NCI-H345 treated with DMSO at 0.1 percent for 48 hours (cell line): ENCODE measurements around the gene PRKAR1B.

Source experiments
- DNase-seq: peaks from one replicate; lab custom pipeline; 2025; ENCODE audit not compliant: unreplicated experiment; lab: John Stamatoyannopoulos, UW

Gene PRKAR1B

DNA sequence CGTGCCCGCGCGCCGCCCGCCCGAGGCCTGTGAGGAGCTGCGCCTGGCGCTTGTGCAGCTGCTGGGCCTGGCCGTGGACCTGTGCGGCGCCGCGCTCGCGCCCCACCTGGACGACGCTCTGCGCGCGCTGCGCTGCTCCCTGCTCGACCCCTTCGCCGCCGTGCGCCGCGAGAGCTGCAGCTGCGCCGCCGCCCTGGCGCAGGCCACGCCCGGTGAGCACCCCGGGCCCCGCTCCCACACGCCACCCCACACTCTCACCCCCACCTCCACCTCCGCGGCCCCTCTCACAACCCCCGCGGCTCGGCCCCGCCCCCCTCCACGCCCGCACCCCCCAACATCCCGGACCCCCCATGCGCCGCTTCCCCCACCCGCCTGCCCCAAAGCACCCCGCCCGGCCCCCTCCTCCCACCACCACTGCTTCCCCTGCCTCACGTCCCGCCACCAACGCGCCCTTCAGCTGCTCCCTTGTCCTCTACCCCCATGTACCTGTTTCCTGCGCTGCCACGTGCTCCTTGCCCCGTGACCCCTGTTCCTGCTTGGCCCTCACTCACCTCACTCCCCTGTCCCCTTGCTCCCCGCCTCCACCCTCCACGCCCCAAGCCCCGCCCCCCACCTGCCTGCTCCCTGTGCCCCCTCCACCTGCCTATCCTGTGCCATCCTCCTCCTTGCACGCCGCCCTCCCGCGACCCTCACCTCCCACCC, at the start of gene PRKAR1B:
Gene PRKAR1B, minus strand, starts transcription at position 178 of the 702 bp plus-strand sequence. CDS start 15,776 bp downstream, outside the sequence.
- DNase-seq, result no peak

DNA sequence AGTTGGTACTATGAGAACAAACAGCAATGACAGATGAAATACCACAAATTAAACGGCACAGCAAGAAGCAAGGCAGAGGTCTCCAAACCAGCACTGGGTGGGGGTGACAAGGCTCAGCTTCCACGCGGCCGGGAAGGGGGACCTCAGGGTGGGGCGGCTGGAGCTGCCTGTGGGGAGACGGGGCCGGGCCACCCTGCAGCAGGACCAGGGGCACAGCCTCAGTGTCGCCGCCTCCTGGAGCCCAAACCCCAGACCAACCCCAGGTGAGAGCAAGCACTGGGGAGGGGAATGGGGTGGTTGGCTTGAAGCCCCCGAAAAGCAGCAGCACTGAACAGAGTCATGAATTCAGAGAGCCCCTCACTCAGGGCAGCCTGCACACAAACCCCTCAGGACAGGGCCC, 49.3 kb upstream of the PRKAR1B start:
- DNase-seq, result no peak

DNA sequence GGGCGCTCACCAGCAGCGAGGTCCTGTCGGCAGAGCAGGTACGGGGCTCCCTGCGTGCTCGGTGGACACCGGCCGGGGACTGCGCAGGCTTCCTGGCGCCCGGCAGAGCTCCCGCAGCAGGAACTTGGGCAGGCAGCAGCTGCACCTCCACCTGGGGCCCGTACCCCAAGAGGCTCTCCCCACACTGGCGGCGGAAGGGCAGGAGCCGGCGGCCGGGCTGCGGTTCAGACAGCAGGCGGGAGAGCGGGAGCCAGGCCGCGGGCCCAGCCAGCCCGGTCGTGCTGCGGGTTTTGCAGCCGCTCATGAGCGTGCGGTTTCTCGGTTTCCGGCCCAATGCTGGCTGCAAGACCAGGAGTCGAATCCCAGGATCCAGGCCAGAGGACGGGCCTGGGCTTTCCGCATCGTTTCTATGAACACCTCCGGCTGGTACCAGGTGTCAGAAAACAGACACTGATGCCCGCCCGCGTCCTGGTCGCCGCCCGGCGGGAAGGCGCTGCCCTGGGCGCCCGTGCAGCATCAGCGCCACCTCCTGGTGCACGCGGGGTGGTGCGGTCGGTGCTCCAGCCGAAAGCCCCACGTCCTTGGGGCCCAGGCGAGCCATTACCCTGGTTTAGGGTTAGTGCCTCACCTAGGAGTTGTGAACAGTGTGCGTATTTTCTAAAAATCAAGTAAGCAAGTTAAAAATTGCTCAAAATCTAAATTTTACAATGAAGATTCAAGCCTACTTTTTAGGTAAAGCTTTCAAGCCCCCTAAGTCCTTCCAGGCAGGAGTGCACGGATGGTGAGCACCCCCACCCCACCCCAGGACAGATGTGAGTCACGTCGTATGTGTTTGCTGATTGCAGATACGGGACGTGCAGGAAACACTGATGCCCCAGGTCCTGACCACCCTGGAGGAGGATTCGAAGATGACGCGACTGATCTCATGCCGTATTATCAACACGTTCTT, 47.4 kb upstream of the PRKAR1B start:
- DNase-seq, result no peak

DNA sequence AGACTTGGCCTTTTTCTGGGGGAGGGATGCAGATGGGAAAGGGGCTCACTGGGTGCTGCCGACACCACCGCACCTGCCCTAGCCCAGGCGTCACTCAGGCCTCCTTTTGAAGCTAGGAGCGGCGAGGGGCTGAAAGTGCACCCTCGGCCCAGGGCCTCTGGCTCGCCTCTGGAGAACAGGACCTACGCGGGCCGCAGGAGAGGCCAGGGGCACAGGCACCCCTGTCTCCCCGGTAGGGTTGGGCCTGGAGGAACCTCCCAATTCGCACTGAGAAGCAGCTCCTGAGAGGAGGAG, 46.5 kb upstream of the PRKAR1B start:
- no peak for DNase-seq

DNA sequence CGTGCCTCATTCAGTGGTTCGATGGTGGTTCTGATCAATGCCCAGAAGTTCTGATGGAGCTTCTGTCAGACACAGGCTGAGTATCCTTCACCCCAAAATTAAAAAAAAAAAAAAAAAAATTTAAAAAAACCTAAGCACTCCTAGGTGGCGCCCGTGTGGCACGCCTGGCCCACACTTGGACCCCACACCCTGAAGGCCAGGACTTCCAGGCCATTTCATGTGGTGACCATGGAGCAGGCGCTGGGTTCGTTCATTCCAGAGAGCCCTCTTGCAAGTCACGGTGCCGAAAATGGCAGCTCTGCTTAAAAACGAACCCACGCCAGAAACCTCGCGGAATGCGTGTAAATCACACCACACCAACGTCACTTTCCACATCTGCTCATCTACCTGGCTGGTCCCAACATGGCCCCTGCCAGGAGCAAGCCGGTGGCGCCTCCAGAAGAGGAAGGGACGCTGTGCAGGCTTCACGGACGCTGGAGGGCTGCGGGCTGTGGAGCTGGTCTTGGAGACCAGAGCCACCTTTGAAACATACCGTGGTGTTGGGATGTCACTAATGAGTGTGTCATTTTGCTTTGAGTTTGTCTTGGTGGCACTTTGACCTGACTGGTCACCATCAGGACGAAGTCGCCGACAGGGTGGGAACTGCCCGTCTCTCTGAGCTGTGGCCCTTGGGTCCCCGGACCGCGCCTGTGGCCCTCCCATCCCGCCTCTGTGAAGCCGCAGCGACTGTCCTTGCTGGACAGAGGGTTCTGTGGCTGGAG, 46.0 kb upstream of the PRKAR1B start:
- DNase-seq, result no peak

DNA sequence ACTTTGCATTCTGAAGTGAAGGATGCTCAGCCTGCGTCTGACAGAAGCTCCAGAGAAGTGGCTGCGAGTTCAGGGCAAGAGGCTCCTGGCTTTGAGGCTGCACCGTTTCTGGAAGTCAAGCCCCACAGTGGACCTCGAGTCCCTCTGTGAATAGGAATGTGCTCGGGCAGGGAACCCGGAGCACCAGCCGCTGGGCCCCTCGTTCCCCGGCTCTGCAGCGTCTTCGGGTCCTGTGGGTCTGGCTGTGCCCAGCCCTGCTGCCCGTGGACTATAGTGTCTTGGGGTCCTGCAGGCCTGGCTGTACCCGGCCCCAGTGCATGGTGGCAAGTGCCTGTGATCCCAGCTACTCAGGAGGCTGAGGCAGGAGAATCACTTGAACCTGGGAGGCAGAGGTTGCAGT, 45.3 kb upstream of the PRKAR1B start:
- DNase-seq, result no peak

DNA sequence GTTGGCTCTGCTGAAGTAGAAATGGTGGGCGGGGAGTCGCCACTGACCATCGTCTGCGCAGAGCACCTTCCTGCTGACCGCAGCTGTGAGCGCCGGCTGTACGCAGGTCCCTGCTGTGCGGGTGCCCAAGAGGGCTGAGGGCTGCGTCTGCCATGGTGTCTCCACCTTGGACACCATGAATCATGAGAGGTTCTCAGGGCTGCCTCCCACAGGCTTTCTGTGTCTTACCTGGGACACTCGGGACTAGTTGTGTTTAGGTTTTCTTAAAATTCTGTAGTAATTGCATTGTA, 44.9 kb upstream of the PRKAR1B start:
- DNase-seq, result no peak

DNA sequence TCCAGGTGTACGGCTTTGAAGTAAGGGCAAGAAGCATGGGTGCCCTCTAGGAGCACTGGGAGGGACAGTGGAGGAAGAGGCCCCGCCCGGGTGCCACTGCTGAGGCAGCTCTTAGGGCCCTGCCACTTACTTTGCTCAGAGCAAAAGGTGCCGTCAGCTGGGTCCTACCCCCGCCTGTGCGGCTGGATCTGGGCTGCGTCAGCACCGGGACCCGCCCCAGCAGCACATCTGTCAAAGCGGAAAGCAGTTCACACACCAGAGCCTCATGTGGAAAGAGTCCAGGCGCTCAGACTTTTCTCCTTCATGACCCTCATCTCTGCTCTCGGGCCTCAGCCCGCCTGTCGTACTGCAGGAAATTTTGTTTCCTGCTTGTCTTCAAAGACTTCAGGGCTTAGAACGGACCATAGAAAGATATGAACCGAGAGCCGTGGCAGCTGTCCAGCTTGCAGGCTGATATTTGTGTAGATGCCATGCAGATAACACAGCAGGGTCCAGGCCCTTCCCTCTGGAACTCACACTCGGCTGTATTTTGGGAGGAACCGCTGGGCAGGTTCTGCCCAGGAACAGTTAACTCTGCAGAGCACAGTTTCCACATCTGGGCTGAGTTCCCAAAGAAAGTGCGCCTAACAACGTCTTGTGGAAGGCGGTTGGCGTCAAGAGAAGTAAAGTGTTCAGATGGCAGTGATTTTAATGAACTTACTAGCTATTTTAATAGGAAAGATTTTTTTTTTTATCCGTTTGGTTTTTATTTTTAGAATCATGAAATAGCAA, 44.3 kb upstream of the PRKAR1B start:
- DNase-seq, result no peak

DNA sequence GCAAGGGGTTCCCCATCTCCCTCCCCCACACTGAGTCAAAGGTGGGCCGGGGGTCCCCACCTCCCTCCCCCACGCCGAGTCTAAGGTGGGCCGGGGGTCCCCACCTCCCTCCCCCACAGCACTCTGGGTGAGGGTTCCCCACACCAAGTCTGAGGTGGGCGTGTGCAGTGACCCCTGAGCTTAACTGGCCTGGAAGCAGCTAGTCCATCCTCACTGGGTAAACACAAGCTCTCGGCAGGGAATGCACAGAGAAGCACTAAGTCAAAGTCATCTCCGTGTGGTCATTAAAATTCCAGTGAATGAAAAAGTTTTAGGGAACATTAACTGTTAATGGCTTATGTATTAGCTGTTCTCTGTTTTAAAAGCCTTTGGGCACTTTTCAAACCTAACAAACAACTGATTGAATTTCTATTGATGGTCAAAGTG, 43.7 kb upstream of the PRKAR1B start:
- no peak for DNase-seq

DNA sequence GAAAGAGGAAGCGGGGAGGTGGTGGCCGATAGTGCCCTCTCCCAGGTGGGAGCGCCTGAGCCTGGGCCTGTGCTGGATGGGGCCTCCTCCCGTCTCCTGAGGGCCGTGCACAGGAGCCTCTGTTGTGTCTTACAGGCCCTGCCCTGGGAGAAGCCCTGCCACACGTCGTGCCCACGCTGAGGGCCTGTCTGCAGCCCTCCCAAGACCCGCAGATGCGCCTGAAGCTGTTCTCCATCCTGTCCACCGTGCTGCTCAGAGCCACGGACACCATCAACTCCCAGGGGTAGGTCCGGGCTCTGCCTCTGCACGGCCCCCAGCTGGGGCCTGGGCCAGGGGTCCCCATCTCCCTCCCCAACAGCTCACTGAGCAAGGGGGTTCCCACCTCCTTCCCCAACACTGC, 43.3 kb upstream of the PRKAR1B start:
- no peak for DNase-seq

DNA sequence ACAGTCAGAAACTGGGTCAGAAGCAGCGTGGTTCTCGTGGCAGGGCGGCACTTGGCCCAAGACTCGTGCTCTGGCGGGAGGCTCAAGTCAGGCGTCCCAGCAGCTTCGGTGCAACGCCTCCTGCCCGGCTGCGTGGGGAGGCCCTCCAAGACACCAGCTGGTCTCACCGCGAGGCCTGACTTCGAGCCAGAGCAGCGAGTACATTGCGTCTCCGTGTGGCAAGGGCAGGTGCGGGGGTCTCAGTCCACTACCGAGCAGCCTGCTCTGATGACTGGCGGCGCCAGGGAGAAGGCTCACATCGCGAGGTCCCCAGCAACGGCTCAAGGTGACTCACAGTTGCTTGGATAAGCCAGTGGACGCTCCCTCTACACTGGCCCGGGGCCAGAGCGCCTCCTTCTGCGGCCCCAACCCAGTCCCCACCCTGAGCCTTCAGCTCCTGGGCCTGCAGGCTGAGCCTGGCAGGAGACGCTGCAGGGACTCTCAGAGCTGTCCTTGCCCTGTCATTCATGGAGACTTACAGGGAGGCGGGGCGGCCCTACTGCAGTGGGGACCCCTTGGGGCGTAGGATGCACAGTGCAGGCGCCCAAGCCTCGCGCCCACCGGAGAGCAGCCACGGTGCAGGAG, 41.9 kb upstream of the PRKAR1B start:
- DNase-seq, result no peak

DNA sequence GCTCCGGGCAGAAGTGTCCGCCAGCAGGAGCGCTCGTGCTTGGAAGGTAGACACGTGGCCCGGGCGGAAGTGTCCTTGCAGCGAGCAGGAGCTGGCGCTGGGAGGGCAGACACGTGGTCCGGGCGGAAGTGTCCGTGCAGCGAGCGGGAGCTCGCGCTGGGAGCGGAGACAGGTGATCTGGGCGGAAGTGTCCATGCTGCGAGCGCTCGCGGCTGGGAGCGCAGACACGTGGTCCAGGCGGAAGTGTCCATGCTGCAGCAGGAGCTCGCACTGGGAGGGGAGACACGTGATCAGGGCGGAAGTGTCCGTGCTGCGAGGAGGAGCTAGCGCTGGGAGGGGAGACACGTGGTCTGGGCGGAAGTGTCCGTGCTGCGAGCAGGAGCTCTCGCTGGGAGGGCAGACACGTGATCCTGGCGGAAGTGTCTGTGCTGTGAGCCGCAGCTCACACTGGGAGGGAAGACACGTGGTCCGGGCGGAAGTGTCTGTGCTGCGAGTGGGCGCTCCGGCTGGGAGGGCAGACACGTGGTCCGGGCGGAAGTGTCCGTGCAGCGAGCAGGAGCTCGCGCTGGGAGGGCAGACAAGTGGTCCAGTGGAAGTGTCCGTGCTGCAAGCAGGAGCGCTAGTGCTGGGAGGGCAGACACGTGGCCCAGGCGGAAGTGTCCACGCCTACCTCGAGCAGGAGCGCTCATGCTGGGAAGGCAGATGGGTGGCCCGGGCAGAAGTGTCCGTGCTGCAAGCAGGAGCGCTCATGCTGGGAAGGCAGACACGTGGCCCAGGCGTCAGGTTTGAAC, 41.1 kb upstream of the PRKAR1B start:
- DNase-seq, result no peak

DNA sequence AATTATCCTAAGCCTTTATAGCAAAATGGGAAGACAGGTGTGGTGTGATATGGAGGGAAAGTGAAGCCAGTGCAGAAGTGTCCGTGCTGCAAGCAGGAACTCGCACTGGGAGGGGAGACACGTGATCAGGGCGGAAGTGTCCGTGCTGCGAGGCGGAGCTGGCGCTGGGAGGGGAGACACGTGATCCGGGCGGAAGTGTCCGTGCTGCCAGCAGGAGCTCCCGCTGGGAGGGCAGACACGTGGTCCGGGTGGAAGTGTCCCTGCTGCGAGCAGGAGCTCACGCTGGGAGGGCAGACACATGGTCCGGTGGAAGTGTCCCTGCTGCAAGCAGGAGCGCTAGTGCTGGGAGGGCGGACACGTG, 40.5 kb upstream of the PRKAR1B start:
- no peak for DNase-seq

DNA sequence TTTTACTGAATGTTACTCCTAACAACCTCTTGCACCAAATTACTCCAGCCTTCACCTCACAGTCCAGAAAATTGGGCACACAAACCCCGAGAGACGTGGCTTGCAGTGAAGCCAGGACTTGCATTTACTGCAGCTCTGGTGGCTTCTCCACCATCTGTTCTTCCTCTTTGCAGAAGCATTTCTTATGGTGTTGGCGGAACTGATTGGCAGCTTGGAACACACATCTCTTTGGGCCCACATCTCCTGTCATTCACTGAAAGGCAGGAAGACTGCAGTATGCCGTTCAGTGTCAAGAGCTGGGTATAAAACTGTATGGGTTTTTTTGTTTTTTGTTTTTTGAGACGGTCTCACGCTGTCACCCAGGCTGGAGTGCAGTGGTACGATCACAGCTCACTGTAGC, 38.3 kb upstream of the PRKAR1B start:
- DNase-seq, result no peak

DNA sequence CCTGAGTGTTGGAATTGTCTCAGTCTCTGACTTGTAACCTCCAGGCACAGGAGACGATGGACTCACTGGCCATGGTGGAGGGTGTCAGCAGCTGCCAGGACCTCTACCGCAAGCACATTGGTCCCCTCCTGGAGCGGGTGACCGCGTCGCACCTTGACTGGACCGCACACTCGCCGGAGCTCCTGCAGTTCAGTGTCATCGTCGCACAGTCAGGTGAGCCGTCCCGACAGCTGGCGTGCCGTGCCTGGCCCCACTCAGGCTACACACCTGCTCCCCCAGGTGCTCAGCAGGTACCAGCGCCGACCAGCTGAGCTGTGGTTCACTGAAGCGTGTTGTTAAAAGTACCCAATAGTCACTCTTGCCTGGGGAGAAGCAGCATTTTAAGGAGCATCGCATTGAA, 36.7 kb upstream of the PRKAR1B start:
- peak; percentile 87 for DNase-seq

DNA sequence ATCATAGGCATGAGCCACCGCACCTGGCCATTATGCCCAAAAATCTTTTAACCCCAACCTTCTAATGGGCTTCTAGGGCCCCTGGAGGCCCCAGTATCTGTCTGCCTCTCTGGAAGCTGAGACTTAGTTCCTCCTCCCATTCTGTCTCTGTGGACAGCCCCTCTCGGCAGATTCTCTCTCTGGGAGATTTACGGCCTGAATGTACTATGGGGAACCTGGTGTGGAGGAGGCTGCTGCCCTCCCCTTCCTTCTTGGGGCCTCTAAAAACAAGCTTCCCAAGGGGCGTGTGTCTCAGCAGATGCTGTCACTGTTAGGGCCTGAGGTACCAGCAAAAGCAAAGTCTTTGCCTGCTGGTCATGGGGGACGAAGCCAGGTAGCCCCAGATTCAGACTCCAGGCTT, 35.8 kb upstream of the PRKAR1B start:
- no peak for DNase-seq

DNA sequence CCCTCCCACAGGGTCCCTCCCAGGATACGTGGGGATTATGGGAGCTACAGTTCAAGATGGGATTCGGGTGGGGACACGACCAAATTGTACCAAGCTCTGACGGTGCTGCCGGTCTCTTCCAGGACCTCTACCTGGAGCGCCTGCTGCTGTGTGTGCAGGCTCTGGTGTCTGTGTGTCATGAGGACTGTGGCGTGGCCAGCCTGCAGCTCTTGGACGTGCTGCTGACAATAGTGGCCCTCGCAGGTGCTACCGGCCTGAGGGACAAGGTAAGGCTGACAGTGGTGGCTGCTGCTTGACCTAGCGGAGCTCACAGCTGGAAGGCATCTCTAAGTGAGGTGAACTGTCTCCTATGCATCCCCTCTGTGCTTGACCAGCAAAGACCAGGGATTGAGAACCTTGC, 34.5 kb upstream of the PRKAR1B start:
- no peak for DNase-seq

DNA sequence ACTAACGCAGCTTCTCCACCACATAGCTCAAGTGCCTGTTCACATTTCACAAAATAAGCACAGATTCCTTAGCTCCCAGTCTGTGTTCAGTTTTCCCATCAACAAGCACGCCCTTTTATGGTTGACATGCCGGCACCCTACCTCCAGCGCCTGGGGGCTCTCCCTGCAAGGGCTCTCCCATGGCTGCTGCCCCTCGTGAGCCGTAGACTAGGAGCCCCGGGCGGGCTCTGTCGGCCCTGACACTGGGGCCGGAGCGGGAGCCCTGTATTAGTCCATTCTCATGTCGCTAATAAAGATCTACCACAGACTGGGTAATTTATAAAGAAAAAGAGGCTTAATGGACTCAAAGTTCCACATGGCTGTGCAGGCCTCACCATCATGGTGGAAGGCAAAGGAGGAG, 34.0 kb upstream of the PRKAR1B start:
- DNase-seq, result no peak

DNA sequence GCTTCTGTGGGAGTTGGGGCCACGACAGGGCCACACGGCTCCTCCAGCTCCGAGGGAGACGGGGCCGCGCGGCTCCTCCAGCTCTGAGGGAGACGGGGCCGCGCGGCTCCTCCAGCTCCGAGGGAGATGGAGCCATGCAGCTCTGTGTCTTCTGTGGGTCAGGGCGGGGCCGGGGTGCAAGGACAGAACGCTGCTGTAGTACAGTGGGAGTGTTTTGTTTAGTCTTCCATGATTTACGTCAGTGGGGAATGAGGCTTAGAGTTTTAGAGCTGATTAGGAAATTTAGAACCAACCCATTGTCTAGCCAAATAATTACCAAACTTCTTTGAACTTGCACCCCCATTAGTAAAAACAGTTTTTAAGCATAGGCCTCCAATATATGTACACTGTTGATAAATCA, 32.9 kb upstream of the PRKAR1B start:
- DNase-seq, result no peak

DNA sequence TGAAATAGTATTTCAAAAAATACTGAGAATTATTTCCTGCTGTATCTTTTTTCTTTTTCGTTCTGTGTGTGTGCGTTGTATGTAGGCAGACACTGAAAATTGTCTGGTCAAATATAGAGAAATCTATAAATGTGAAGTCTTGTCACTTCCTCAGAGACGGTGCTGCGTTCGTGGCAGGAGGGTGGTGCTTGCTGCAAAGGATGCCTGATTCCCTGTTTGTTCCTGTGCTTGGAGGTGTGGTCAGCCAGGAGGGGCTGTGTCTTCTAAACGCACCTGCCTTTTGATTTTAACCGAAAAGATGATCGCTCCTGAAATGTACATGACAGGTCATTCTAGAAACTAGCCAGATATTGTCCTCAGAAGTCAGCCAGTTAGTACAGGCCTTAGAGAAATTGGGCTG, 32.5 kb upstream of the PRKAR1B start:
- DNase-seq, result no peak
